SK-N-SH (cell line): ENCODE results near the gene RBBP4.

Experiments used
- FOXM1 ChIP-seq: IDR thresholded peaks from 2 replicates; pipeline ENCODE4 v1.4.0; 2012; ENCODE audit warnings: low read depth, mild to moderate bottlenecking
- NFIC ChIP-seq: IDR thresholded peaks from 2 replicates; pipeline ENCODE4 v1.4.0; 2012; ENCODE audit warnings: borderline replicate concordance
- POLR2AphosphoS5 ChIP-seq: IDR thresholded peaks from 2 replicates; pipeline ENCODE4 v1.6.1; 2012; ENCODE audit warnings: low read depth, low read length
- SIN3A ChIP-seq: IDR thresholded peaks from 2 replicates; pipeline ENCODE4 v1.6.1; 2012; ENCODE audit warnings: low read depth, mild to moderate bottlenecking, low read length, moderate library complexity, borderline replicate concordance
- TF ChIP-seq, protein P1 (sequence below): fragments of 200-600 bp; sonication (generic); IDR thresholded peaks from 2 replicates; pipeline ENCODE4 v1.6.1; 2017; ENCODE audit warnings: antibody characterized with exemption, mild to moderate bottlenecking, moderate library complexity
- TF ChIP-seq, protein P2 (sequence below): IDR thresholded peaks from 2 replicates; pipeline ENCODE4 v1.6.1; 2012; ENCODE audit warnings: mild to moderate bottlenecking, low read depth, low read length, moderate library complexity
- TF ChIP-seq, protein P3 (sequence below): IDR thresholded peaks from 2 replicates; pipeline ENCODE4 v1.4.0; 2012; ENCODE audit warnings: low read depth

DNA sequence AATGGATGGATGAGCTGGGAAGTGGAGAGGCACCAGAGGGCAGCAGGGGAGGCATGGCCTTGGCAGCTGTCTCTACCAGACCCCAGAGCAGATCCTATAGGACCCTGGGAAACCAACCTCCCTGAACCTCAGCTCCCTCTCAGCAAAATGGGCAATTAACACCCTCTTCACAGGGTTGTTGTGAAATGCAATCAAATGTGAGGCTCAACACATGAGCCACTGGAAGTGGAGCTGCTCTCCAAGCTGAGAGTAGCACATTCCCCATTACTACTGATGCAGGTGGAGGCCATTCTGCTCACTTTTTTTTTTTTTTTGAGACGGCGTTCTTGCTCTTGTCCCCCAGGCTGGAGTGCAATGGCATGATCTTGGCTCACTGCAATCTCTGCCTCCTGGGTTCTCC lies 58.1 kb downstream of the RBBP4 start:
- TF ChIP-seq NFIC (no peak), SIN3A (no peak), POLR2AphosphoS5 (no peak), FOXM1 (no peak)
- TF ChIP-seq, protein P1, sequence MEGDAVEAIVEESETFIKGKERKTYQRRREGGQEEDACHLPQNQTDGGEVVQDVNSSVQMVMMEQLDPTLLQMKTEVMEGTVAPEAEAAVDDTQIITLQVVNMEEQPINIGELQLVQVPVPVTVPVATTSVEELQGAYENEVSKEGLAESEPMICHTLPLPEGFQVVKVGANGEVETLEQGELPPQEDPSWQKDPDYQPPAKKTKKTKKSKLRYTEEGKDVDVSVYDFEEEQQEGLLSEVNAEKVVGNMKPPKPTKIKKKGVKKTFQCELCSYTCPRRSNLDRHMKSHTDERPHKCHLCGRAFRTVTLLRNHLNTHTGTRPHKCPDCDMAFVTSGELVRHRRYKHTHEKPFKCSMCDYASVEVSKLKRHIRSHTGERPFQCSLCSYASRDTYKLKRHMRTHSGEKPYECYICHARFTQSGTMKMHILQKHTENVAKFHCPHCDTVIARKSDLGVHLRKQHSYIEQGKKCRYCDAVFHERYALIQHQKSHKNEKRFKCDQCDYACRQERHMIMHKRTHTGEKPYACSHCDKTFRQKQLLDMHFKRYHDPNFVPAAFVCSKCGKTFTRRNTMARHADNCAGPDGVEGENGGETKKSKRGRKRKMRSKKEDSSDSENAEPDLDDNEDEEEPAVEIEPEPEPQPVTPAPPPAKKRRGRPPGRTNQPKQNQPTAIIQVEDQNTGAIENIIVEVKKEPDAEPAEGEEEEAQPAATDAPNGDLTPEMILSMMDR = no peak
- TF ChIP-seq, protein P2, sequence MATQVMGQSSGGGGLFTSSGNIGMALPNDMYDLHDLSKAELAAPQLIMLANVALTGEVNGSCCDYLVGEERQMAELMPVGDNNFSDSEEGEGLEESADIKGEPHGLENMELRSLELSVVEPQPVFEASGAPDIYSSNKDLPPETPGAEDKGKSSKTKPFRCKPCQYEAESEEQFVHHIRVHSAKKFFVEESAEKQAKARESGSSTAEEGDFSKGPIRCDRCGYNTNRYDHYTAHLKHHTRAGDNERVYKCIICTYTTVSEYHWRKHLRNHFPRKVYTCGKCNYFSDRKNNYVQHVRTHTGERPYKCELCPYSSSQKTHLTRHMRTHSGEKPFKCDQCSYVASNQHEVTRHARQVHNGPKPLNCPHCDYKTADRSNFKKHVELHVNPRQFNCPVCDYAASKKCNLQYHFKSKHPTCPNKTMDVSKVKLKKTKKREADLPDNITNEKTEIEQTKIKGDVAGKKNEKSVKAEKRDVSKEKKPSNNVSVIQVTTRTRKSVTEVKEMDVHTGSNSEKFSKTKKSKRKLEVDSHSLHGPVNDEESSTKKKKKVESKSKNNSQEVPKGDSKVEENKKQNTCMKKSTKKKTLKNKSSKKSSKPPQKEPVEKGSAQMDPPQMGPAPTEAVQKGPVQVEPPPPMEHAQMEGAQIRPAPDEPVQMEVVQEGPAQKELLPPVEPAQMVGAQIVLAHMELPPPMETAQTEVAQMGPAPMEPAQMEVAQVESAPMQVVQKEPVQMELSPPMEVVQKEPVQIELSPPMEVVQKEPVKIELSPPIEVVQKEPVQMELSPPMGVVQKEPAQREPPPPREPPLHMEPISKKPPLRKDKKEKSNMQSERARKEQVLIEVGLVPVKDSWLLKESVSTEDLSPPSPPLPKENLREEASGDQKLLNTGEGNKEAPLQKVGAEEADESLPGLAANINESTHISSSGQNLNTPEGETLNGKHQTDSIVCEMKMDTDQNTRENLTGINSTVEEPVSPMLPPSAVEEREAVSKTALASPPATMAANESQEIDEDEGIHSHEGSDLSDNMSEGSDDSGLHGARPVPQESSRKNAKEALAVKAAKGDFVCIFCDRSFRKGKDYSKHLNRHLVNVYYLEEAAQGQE = no peak
- TF ChIP-seq, protein P3, sequence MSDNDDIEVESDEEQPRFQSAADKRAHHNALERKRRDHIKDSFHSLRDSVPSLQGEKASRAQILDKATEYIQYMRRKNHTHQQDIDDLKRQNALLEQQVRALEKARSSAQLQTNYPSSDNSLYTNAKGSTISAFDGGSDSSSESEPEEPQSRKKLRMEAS = no peak
